ENCODE data around the gene CUBN. TPM values are rescaled to one million over a fixed set of nuclear protein-coding genes. Genes with fewer than 3 reads are reported as not detected.

The CUBN gene
- total RNA-seq, 1 experiment from 2014 or later, result 0.80 TPM

- Histone ChIP-seq H2AFZ (ENCODE audit: low read length) (peak overlapping the region; percentile 81), H3K4me3 (ENCODE audit: low read length) (peak overlapping the region; percentile 91), H3F3A (ENCODE audit: low read length, unreplicated experiment) (no peaks in the 10 kb centered on the region), H3K36me3 (ENCODE audit: low read depth, low read length) (no peaks in the 10 kb centered on the region), H3K79me2 (ENCODE audit: low read length) (peaks cover 34% of the 10 kb centered on the region), H3K27ac (ENCODE audit: low read length) (peak overlapping the region; percentile 13; the same call in 1 of the 2 replicates), H3K9me3 (ENCODE audit: low read length) (no peaks in the 10 kb centered on the region), H3K4me2 (ENCODE audit: low read length) (peak overlapping the region; percentile 87), H4K20me1 (ENCODE audit: low read length) (no peaks in the 10 kb centered on the region), H3K9me2 (replicated peaks; ENCODE audit: low read length) (no peaks in the 10 kb centered on the region), H3K27me3 (ENCODE audit: low read length) (no peaks in the 10 kb centered on the region), H3K9ac (ENCODE audit: low read length) (peak overlapping the region; percentile 81), H3K4me1 (ENCODE audit: insufficient read depth, low read length) (peaks cover 8% of the 10 kb centered on the region; the same call in 1 of the 2 replicates)
- intact Hi-C loops (cut with micrococcal nuclease), result loop anchor here (2.0 kb wide), 1 partner anchor 380 kb away; the partner anchor contains the start of gene PTER
- TSS peak; percentile 43 for BruUV-seq (replicated peaks)
- no peak for TF ChIP-seq EZH2 (IDR thresholded peaks at IDR 0.05; ENCODE audit: low read length, unreplicated experiment)
- no peak for TF ChIP-seq EZH2phosphoT487 (IDR thresholded peaks at IDR 0.05; ENCODE audit: borderline replicate concordance, low read length)
- ChIA-PET POLR2A (ENCODE audit: unreplicated experiment) (no interaction called here), CTCF (no interaction called here)
- DNase-seq (no peak), ATAC-seq (peak; percentile 8; the same call in 1 of the 2 replicates)
These were observed 312.8 kb downstream of the CUBN start for GRCh38 chr10:16816830-16817124.

- Histone ChIP-seq H3K27ac (ENCODE audit: low read length) (no peak overlapping the region), H3K36me3 (ENCODE audit: low read depth, low read length) (no peaks in the 10 kb centered on the region), H3K79me2 (ENCODE audit: low read length) (peaks cover 34% of the 10 kb centered on the region), H3K4me2 (ENCODE audit: low read length) (peak overlapping the region; percentile 87), H3K9me3 (ENCODE audit: low read length) (no peaks in the 10 kb centered on the region), H3F3A (ENCODE audit: low read length, unreplicated experiment) (no peaks in the 10 kb centered on the region), H3K4me1 (ENCODE audit: insufficient read depth, low read length) (peaks cover 8% of the 10 kb centered on the region; the same call in 1 of the 2 replicates), H3K4me3 (ENCODE audit: low read length) (peak overlapping the region; percentile 91), H3K9me2 (replicated peaks; ENCODE audit: low read length) (no peaks in the 10 kb centered on the region), H3K27me3 (ENCODE audit: low read length) (no peaks in the 10 kb centered on the region), H3K9ac (ENCODE audit: low read length) (peak overlapping the region; percentile 81), H2AFZ (ENCODE audit: low read length) (no peak overlapping the region), H4K20me1 (ENCODE audit: low read length) (no peaks in the 10 kb centered on the region)
- POLR2A ChIA-PET (ENCODE audit: unreplicated experiment), result no interaction called here
- BruUV-seq (replicated peaks), result no TSS peak
- CTCF ChIA-PET, result interaction anchor here (0.6 kb wide), 1 partner anchor 200 kb away, joined by 6 read pairs; no protein-coding TSS in a partner anchor
- peak; percentile 13 for DNase-seq
- TF ChIP-seq CTCF (conservative IDR thresholded peaks at IDR 0.05; ENCODE audit: low read depth, low read length), result no peak
- no peak for TF ChIP-seq EZH2phosphoT487 (IDR thresholded peaks at IDR 0.05; ENCODE audit: borderline replicate concordance, low read length)
- TF ChIP-seq EZH2 (IDR thresholded peaks at IDR 0.05; ENCODE audit: low read length, unreplicated experiment), result no peak
- intact Hi-C loops (cut with micrococcal nuclease), result loop anchor here (2.0 kb wide), 1 partner anchor 379 kb away; the partner anchor contains the start of gene PTER
- ATAC-seq, result no peak
These were observed 313.4 kb downstream of the CUBN start for GRCh38 chr10:16816171-16816570.

- ChIA-PET CTCF (interaction anchor here (0.5 to 0.6 kb wide), 2 partner anchors 19 to 1035 kb away, joined by 3 to 5 read pairs; no protein-coding TSS in a partner anchor), POLR2A (ENCODE audit: unreplicated experiment) (interaction anchor here (0.6 kb wide), 1 partner anchor 393 kb away, joined by 3 read pairs; no protein-coding TSS in a partner anchor)
- H3K9me3 ChIP-seq (ENCODE audit: low read length), result no peaks in the 10 kb centered on the region
- no peak overlapping the region for H3K9ac ChIP-seq (ENCODE audit: low read length)
- DNase-seq (no peak), ATAC-seq (no peak)
- H3K4me3 ChIP-seq (ENCODE audit: low read length), result no peak overlapping the region
- H3K27ac ChIP-seq (ENCODE audit: low read length), result no peak overlapping the region
- no peaks in the 10 kb centered on the region for H3F3A ChIP-seq (ENCODE audit: low read length, unreplicated experiment)
- no peaks in the 10 kb centered on the region for H3K36me3 ChIP-seq (ENCODE audit: low read depth, low read length)
- H4K20me1 ChIP-seq (ENCODE audit: low read length), result no peaks in the 10 kb centered on the region
- intact Hi-C loops (cut with micrococcal nuclease), result no loop called here
- TF ChIP-seq EZH2phosphoT487 (IDR thresholded peaks at IDR 0.05; ENCODE audit: borderline replicate concordance, low read length) (no peak), CTCF (conservative IDR thresholded peaks at IDR 0.05; ENCODE audit: low read depth, low read length) (no peak), EZH2 (IDR thresholded peaks at IDR 0.05; ENCODE audit: low read length, unreplicated experiment) (no peak)
- H2AFZ ChIP-seq (ENCODE audit: low read length), result no peak overlapping the region
- no peaks in the 10 kb centered on the region for H3K27me3 ChIP-seq (ENCODE audit: low read length)
- no peaks in the 10 kb centered on the region for H3K9me2 ChIP-seq (replicated peaks; ENCODE audit: low read length)
- no TSS peak for BruUV-seq (replicated peaks)
- H3K4me2 ChIP-seq (ENCODE audit: low read length), result no peak overlapping the region
- peaks cover 8% of the 10 kb centered on the region; the same call in 1 of the 2 replicates for H3K4me1 ChIP-seq (ENCODE audit: insufficient read depth, low read length)
- peaks cover 34% of the 10 kb centered on the region for H3K79me2 ChIP-seq (ENCODE audit: low read length)
These were observed 315.6 kb downstream of the CUBN start for GRCh38 chr10:16814012-16814411.
